GM12878 (cell line): ENCODE data around the gene GMCL1. TPM values are rescaled to one million over a fixed set of nuclear protein-coding genes. Genes with fewer than 3 reads are reported as not detected.
A peak's percentile ranks its signal among the peaks of the same experiment; 100 is the strongest.

Source experiments
- ATAC-seq: fragments of 200-7000 bp; cut with Tn5 transposase; 3 replicates; pipeline ENCODE4 v1.9.1; 2020; ENCODE audit warnings: mild to moderate bottlenecking, moderate library complexity
- BruUV-seq: library from RNA; stranded (reverse); fragments of 400-500 nt; replicated peaks from 2 replicates; lab custom pipeline; 2021; lab: Mats Ljungman, UMichigan
- CTCF ChIA-PET: fragments of 300-600 bp; sonication (Branson Sonifier 250); formaldehyde crosslinking; extraction: SDS; loops from one replicate; lab custom pipeline; 2021; ENCODE audit warnings: inconsistent platforms; lab: Yijun Ruan, JAX
- POLR2A ChIA-PET: fragments of 350-600 bp; formaldehyde crosslinking; extraction: SDS; loops from one replicate; lab custom pipeline; 2021; ENCODE audit warnings: inconsistent platforms; lab: Charles Lee
- RAD21 ChIA-PET: fragments of 300-600 bp; sonication (Branson Sonifier 250); formaldehyde crosslinking; loops from one replicate; lab custom pipeline; 2023; ENCODE audit warnings: antibody characterized with exemption; ENCODE audit not compliant: unreplicated experiment; lab: Charles Lee
- SMC1A ChIA-PET: fragments of 300-600 bp; sonication (Branson Sonifier 250); formaldehyde crosslinking; loops from one replicate; lab custom pipeline; 2023; ENCODE audit not compliant: unreplicated experiment, uncharacterized antibody; lab: Charles Lee
- DNase-seq: peaks from one replicate; pipeline ENCODE4 v3.0.0-alpha.2; 2011; ENCODE audit warnings: low read depth, low spot score
- FAIRE-seq: peaks from 3 replicates; lab custom pipeline; 2011; peaks lifted over from hg19 to GRCh38; lab: Jason Lieb, UNC
- H2AFZ ChIP-seq: 2 replicates; pipeline ENCODE4 v1.6.0; 2011; ENCODE audit warnings: low read depth, low read length, control low read depth; ENCODE audit not compliant: control insufficient read depth
- H3K27ac ChIP-seq: 2 replicates; pipeline ENCODE4 v1.5.1; 2011; ENCODE audit warnings: control low read depth; ENCODE audit not compliant: control insufficient read depth, insufficient read depth
- H3K27me3 ChIP-seq, 2 experiments: replicated peaks in 1 of 2; 2 replicates each; pipeline versions ENCODE4 v1.6.0 to v1.6.1; 2011; ENCODE audit warnings: low read length in 1 of 2; ENCODE audit not compliant: control insufficient read depth in 2 of 2, insufficient read depth in 2 of 2
- H3K36me3 ChIP-seq, 2 experiments: 2 replicates each; pipeline ENCODE4 v1.5.1; 2011; ENCODE audit warnings: low read length in 1 of 2; ENCODE audit not compliant: control insufficient read depth in 2 of 2, insufficient read depth in 2 of 2
- H3K4me1 ChIP-seq: 2 replicates; pipeline ENCODE4 v1.6.1; 2011; ENCODE audit warnings: mild to moderate bottlenecking, low read length, moderate library complexity, mixed read lengths; ENCODE audit not compliant: control insufficient read depth, insufficient read depth
- H3K4me2 ChIP-seq: 2 replicates; pipeline ENCODE4 v1.6.0; 2011; ENCODE audit warnings: control low read depth; ENCODE audit not compliant: control insufficient read depth, insufficient read depth
- H3K4me3 ChIP-seq: fragments of 200-600 bp; sonication (generic); 2 replicates; pipeline ENCODE4 v1.5.1; 2016
- H3K79me2 ChIP-seq: 2 replicates; pipeline ENCODE4 v1.6.0; 2011; ENCODE audit warnings: low read length; ENCODE audit not compliant: control insufficient read depth, insufficient read depth
- H3K9ac ChIP-seq: 2 replicates; pipeline ENCODE4 v1.8.0; 2011; ENCODE audit warnings: low read length, control low read depth, mixed read lengths; ENCODE audit not compliant: control insufficient read depth, insufficient read depth
- H3K9me3 ChIP-seq: replicated peaks from 3 replicates; pipeline ENCODE4 v1.5.1; 2011; ENCODE audit warnings: mild to moderate bottlenecking, low read length; ENCODE audit not compliant: control insufficient read depth, insufficient read depth
- H4K20me1 ChIP-seq: 2 replicates; pipeline ENCODE4 v1.6.0; 2011; ENCODE audit not compliant: control insufficient read depth, insufficient read depth
- ATF7 ChIP-seq: fragments of 450-650 bp; IDR thresholded peaks from 2 replicates; pipeline ENCODE4 v1.6.1; 2016; ENCODE audit warnings: low read depth, mild to moderate bottlenecking
- BRCA1 ChIP-seq: IDR thresholded peaks from 2 replicates; pipeline ENCODE4 v1.6.1; 2011; ENCODE audit warnings: low read depth, low read length, improper control_type of control experiment
- CBX3 ChIP-seq: fragments of 200-600 bp; sonication (generic); IDR thresholded peaks from 2 replicates; pipeline ENCODE4 v1.6.1; 2016; ENCODE audit warnings: low read depth, borderline replicate concordance
- CHD4 ChIP-seq: fragments of 200-600 bp; sonication (generic); IDR thresholded peaks from 2 replicates; pipeline ENCODE4 v1.6.1; 2016; ENCODE audit warnings: mild to moderate bottlenecking
- EZH2 ChIP-seq: IDR thresholded peaks from 2 replicates; pipeline ENCODE4 v1.6.1; 2012; ENCODE audit warnings: low read depth, mild to moderate bottlenecking, control low read depth, inconsistent platforms, low read length, borderline replicate concordance; ENCODE audit not compliant: control insufficient read depth
- GABPA ChIP-seq: IDR thresholded peaks from 2 replicates; pipeline ENCODE4 v1.6.1; 2014; ENCODE audit warnings: antibody characterized with exemption, low read depth, mild to moderate bottlenecking, inconsistent platforms
- KDM1A ChIP-seq: fragments of 200-600 bp; sonication (generic); IDR thresholded peaks from 2 replicates; pipeline ENCODE4 v1.6.1; 2016; ENCODE audit warnings: borderline replicate concordance
- MEF2A ChIP-seq: IDR thresholded peaks from 2 replicates; pipeline ENCODE4 v1.6.1; 2011; ENCODE audit warnings: low read depth, mild to moderate bottlenecking, low read length, moderate library complexity; ENCODE audit not compliant: insufficient read depth
- NFXL1 ChIP-seq: fragments of 450-650 bp; IDR thresholded peaks from 2 replicates; pipeline ENCODE4 v1.6.1; 2017; ENCODE audit warnings: antibody characterized with exemption, mild to moderate bottlenecking, borderline replicate concordance
- POLR2A ChIP-seq: IDR thresholded peaks from 2 replicates; pipeline ENCODE4 v1.6.1; 2011; ENCODE audit warnings: low read depth, mild to moderate bottlenecking, low read length
- SMAD5 ChIP-seq: IDR thresholded peaks from 2 replicates; pipeline ENCODE4 v1.6.1; 2016; ENCODE audit warnings: antibody characterized with exemption, low read depth
- SMARCA5 ChIP-seq: fragments of 450-650 bp; IDR thresholded peaks from 2 replicates; pipeline ENCODE4 v1.6.1; 2017; ENCODE audit warnings: mild to moderate bottlenecking
- SP1 ChIP-seq: IDR thresholded peaks from one replicate; pipeline ENCODE4 v1.6.1; 2011; ENCODE audit warnings: low read depth, low read length
- TAF1 ChIP-seq: IDR thresholded peaks from 2 replicates; pipeline ENCODE4 v1.6.1; 2011; ENCODE audit warnings: mild to moderate bottlenecking, low read depth, low read length, borderline replicate concordance
- YBX1 ChIP-seq: fragments of 450-650 bp; IDR thresholded peaks from 2 replicates; pipeline ENCODE4 v1.6.1; 2016; ENCODE audit warnings: antibody characterized with exemption
- WGBS: methylation state at CpG from one replicate; pipeline ENCODE4 v1.1.6; 2016; ENCODE audit warnings: low lambda C conversion rate; ENCODE audit not compliant: insufficient replicate concordance, insufficient coverage; ENCODE audit errors: missing lambda C conversion rate; 5-methylcytosine and 5-hydroxymethylcytosine counted together
- in situ Hi-C: fragments of 300-500 bp; cut with MboI; formaldehyde crosslinking; loops from 9 replicates; pipeline ENCODE4 v1.14.3; 2018; ENCODE audit warnings: mixed read lengths
- intact Hi-C: fragments of 100-400 bp; cut with micrococcal nuclease; formaldehyde crosslinking; loops from one replicate; pipeline ENCODE4 v1.14.2; 2022; ENCODE audit not compliant: unreplicated experiment
- polyA plus RNA-seq, 11 experiments: library from polyadenylated mRNA; depleted of rRNA in 4 of 11; unstranded in 6 of 11; stranded (reverse) in 5 of 11; fragments of >200 nt; fragmentation: Nextera tagmentation in 4 of 11; fragmentation: Illumina TruSeq in 1 of 11; extraction: Ambion mirVana in 4 of 11; extraction: Trizol in 1 of 11; gene quantifications; 1 replicate in 1 of 11; 2 replicates in 10 of 11; pipeline versions ENCODE4 v1.2.1 to v1.2.3, GENCODE V29; 2011 to 2016; ENCODE audit warnings: inconsistent platforms in 2 of 11, missing spikeins in 2 of 11, low read depth in 1 of 11
- total RNA-seq, 4 experiments: library from RNA; depleted of rRNA in 3 of 4; stranded (reverse); fragments of >200 nt in 3 of 4; fragmentation: Illumina TruSeq in 1 of 4; extraction: Trizol in 1 of 4; gene quantifications; 2 replicates each; pipeline versions ENCODE4 v1.2.1 to v1.2.3, GENCODE V29; 2013 to 2021
- TF ChIP-seq, protein P1 (sequence below): IDR thresholded peaks from 2 replicates; pipeline ENCODE4 v1.6.1; 2011; ENCODE audit warnings: borderline replicate concordance, low read depth, mild to moderate bottlenecking, moderate library complexity, low read length; ENCODE audit not compliant: insufficient read depth, poor library complexity, severe bottlenecking
- TF ChIP-seq, protein P2 (sequence below): fragments of 450-650 bp; IDR thresholded peaks from 2 replicates; pipeline ENCODE4 v1.6.1; 2017; ENCODE audit warnings: borderline replicate concordance
- TF ChIP-seq, protein P3 (sequence below): IDR thresholded peaks from 2 replicates; pipeline ENCODE4 v1.6.1; 2012; ENCODE audit warnings: low read depth, low read length, improper control_type of control experiment
- TF ChIP-seq, protein P4 (sequence below): fragments of 450-650 bp; IDR thresholded peaks from 2 replicates; pipeline ENCODE4 v1.6.1; 2017; ENCODE audit warnings: antibody characterized with exemption, mild to moderate bottlenecking, moderate library complexity

The GMCL1 gene
- total and polyA plus RNA-seq, 10 of the 15 experiments (the other 5 are each of a cell fraction or from before 2014, with no cell fraction given): 3.7 to 21.4 (median 12.3) TPM

DNA sequence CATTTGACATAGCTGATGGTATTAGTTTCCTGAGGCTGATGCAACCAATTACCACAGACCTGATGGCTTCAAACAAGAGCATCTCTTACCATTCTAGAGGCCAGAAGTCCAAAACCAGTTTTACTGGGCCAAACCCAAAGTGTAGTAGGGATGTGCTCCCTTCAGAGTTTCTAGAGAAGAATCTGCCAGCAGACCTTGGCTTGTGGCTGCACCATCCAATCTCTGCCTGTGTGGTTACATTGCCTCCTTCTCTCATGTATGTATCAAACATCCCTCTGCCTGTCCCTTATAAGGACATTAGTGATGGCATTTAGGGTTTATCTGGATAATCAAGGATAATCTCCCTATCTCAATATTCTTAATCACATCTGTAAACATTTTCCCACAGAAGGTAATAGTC, 59.8 kb downstream of the GMCL1 start (continued):
- TF ChIP-seq NFXL1 (no peak), YBX1 (no peak), KDM1A (no peak), BRCA1 (no peak), EZH2 (no peak), SMARCA5 (no peak), POLR2A (no peak), TAF1 (no peak), SMAD5 (no peak)

DNA sequence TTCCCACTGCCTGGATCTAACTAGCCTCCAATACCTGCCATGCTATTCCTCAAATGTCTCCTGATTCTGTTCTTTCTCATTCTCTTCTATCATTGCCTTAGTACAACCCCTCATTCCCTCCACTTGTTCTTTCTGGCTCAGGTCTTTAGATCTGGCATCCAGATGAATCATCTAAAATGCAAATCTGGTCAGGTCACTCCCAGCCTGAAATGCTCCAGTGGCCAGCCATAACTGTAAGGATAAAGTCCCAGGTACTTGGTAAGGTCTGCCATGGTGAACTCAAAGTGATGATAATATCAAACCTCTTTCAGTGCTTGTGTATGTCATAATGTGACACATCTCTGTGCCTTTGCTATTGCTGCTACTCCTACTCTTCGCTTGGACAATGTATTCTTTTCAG, 61.4 kb downstream of the GMCL1 start:
- in situ Hi-C loops: loop anchor here (10.0 kb wide), 1 partner anchor 166 kb away; no protein-coding TSS in a partner anchor
- FAIRE-seq: no peak
- Histone ChIP-seq H2AFZ (peak overlapping the region; percentile 25), H3K27ac (no peak overlapping the region), H3K4me1 (0 out of 2 replicates have a peak, but pooled peaks cover 3% of the 10 kb centered on the region), H3K9me3 (no peaks in the 10 kb centered on the region), H3K27me3 (no peaks in the 10 kb centered on the region), H3K36me3 (no peaks in the 10 kb centered on the region), H4K20me1 (no peaks in the 10 kb centered on the region), H3K4me2 (no peak overlapping the region), H3K9ac (no peak overlapping the region), H3K4me3 (no peak overlapping the region), H3K79me2 (peaks cover 19% of the 10 kb centered on the region)
- CTCF ChIA-PET: interaction anchor here (0.7 kb wide), 1 partner anchor 21 kb away, joined by 3 read pairs; no protein-coding TSS in a partner anchor
- 0% methylated on average over 1 of the region's 1 CpG for WGBS
- no peak for DNase-seq
- RAD21 ChIA-PET: interaction anchor here (0.6 to 0.7 kb wide), 2 partner anchors 19 to 54 kb away, joined by 3 read pairs; no protein-coding TSS in a partner anchor
- POLR2A ChIA-PET: interaction anchor here (0.8 to 1.1 kb wide), 2 partner anchors 24 to 33 kb away, joined by 3 read pairs; partner anchors contain the start of gene MXD1
- SMC1A ChIA-PET: interaction anchor here (0.8 kb wide), 1 partner anchor 73 kb away, joined by 3 read pairs; no protein-coding TSS in a partner anchor
- intact Hi-C loops: no loop called here
- no peak for ATAC-seq
- no TSS peak for BruUV-seq
- TF ChIP-seq, protein P1, sequence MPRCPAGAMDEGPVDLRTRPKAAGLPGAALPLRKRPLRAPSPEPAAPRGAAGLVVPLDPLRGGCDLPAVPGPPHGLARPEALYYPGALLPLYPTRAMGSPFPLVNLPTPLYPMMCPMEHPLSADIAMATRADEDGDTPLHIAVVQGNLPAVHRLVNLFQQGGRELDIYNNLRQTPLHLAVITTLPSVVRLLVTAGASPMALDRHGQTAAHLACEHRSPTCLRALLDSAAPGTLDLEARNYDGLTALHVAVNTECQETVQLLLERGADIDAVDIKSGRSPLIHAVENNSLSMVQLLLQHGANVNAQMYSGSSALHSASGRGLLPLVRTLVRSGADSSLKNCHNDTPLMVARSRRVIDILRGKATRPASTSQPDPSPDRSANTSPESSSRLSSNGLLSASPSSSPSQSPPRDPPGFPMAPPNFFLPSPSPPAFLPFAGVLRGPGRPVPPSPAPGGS: no peak
- TF ChIP-seq SMAD5: no peak
- TF ChIP-seq MEF2A: no peak
- TF ChIP-seq, protein P2, sequence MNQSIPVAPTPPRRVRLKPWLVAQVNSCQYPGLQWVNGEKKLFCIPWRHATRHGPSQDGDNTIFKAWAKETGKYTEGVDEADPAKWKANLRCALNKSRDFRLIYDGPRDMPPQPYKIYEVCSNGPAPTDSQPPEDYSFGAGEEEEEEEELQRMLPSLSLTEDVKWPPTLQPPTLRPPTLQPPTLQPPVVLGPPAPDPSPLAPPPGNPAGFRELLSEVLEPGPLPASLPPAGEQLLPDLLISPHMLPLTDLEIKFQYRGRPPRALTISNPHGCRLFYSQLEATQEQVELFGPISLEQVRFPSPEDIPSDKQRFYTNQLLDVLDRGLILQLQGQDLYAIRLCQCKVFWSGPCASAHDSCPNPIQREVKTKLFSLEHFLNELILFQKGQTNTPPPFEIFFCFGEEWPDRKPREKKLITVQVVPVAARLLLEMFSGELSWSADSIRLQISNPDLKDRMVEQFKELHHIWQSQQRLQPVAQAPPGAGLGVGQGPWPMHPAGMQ: no peak
- no peak for TF ChIP-seq CBX3
- no peak for TF ChIP-seq CHD4
- TF ChIP-seq, protein P3, sequence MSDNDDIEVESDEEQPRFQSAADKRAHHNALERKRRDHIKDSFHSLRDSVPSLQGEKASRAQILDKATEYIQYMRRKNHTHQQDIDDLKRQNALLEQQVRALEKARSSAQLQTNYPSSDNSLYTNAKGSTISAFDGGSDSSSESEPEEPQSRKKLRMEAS: no peak
- TF ChIP-seq GABPA: no peak
- TF ChIP-seq, protein P4, sequence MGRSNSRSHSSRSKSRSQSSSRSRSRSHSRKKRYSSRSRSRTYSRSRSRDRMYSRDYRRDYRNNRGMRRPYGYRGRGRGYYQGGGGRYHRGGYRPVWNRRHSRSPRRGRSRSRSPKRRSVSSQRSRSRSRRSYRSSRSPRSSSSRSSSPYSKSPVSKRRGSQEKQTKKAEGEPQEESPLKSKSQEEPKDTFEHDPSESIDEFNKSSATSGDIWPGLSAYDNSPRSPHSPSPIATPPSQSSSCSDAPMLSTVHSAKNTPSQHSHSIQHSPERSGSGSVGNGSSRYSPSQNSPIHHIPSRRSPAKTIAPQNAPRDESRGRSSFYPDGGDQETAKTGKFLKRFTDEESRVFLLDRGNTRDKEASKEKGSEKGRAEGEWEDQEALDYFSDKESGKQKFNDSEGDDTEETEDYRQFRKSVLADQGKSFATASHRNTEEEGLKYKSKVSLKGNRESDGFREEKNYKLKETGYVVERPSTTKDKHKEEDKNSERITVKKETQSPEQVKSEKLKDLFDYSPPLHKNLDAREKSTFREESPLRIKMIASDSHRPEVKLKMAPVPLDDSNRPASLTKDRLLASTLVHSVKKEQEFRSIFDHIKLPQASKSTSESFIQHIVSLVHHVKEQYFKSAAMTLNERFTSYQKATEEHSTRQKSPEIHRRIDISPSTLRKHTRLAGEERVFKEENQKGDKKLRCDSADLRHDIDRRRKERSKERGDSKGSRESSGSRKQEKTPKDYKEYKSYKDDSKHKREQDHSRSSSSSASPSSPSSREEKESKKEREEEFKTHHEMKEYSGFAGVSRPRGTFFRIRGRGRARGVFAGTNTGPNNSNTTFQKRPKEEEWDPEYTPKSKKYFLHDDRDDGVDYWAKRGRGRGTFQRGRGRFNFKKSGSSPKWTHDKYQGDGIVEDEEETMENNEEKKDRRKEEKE: no peak
- no peak for TF ChIP-seq SP1
- TF ChIP-seq ATF7: no peak
